CD4-positive, alpha-beta T cell (primary cell): ENCODE measurements around the gene OGDHL. TPM values are rescaled to one million over a fixed set of nuclear protein-coding genes. Genes with fewer than 3 reads are reported as not detected.

Source experiments
- ATAC-seq: fragments of 200-7000 bp; cut with Tn5 transposase; one replicate; pipeline ENCODE4 v1.10.0; 2022; ENCODE audit warnings: mild to moderate bottlenecking; ENCODE audit not compliant: poor library complexity
- CTCF ChIA-PET: fragments of 350-600 bp; sonication (Branson Sonifier 250); formaldehyde crosslinking; loops from one replicate; lab custom pipeline; 2021; ENCODE audit warnings: antibody characterized with exemption, inconsistent platforms; lab: Charles Lee
- POLR2A ChIA-PET: fragments of 350-600 bp; sonication (Branson Sonifier 250); formaldehyde crosslinking; loops from one replicate; lab custom pipeline; 2021; ENCODE audit warnings: antibody characterized with exemption, inconsistent platforms; lab: Charles Lee
- DNase-seq, 14 experiments: peaks; one replicate each; pipeline ENCODE4 v3.0.0-alpha.2; 2013 to 2020; ENCODE audit warnings: mixed read lengths in 2 of 14
- H3K27ac ChIP-seq, 2 donors: one replicate each; pipeline versions ENCODE4 v1.5.1 to v1.7.0; 2013; ENCODE audit warnings: low read length in 2 of 2, low read depth in 1 of 2, mild to moderate bottlenecking in 1 of 2
- H3K27me3 ChIP-seq, 2 experiments: 1 replicate in 1 of 2; 2 replicates in 1 of 2; pipeline versions ENCODE4 v1.6.1 to v1.7.0; 2013; ENCODE audit warnings: low read length in 2 of 2, control low read depth in 1 of 2, mild to moderate bottlenecking in 1 of 2, moderate library complexity in 1 of 2; ENCODE audit not compliant: insufficient read depth in 2 of 2, control insufficient read depth in 1 of 2
- H3K36me3 ChIP-seq: one replicate; pipeline ENCODE4 v1.6.1; 2013; ENCODE audit warnings: low read length, control low read depth; ENCODE audit not compliant: insufficient read depth
- H3K4me1 ChIP-seq: one replicate; pipeline ENCODE4 v1.6.1; 2013; ENCODE audit warnings: low read length, control low read depth; ENCODE audit not compliant: insufficient read depth
- H3K4me3 ChIP-seq: one replicate; pipeline ENCODE4 v1.5.1; 2013; ENCODE audit warnings: mild to moderate bottlenecking, low read length, moderate library complexity
- H3K9me3 ChIP-seq, 2 experiments: 1 replicate in 1 of 2; 2 replicates in 1 of 2; pipeline versions ENCODE4 v1.6.1 to v1.7.0; 2013; ENCODE audit warnings: low read length in 2 of 2, mild to moderate bottlenecking in 2 of 2, control low read depth in 1 of 2, moderate library complexity in 1 of 2; ENCODE audit not compliant: control insufficient read depth in 1 of 2, insufficient read depth in 1 of 2
- H3K27ac Mint-ChIP-seq: one replicate; pipeline ENCODE4 v1.8.0; 2020; ENCODE audit warnings: mixed read lengths
- H3K27me3 Mint-ChIP-seq: one replicate; pipeline ENCODE4 v1.8.0; 2021; ENCODE audit warnings: mixed read lengths
- H3K36me3 Mint-ChIP-seq: one replicate; pipeline ENCODE4 v1.8.0; 2021; ENCODE audit warnings: low read depth, mixed read lengths
- H3K4me1 Mint-ChIP-seq: one replicate; pipeline ENCODE4 v1.8.0; 2021; ENCODE audit warnings: low read depth, mixed read lengths
- H3K4me3 Mint-ChIP-seq: one replicate; pipeline ENCODE4 v1.8.0; 2020; ENCODE audit warnings: mild to moderate bottlenecking, mixed read lengths
- H3K9me3 Mint-ChIP-seq: one replicate; pipeline ENCODE4 v1.8.0; 2020; ENCODE audit warnings: mixed read lengths
- CTCF ChIP-seq: fragments of 200-600 bp; IDR thresholded peaks from one replicate; pipeline ENCODE4 v1.8.0; 2022; ENCODE audit warnings: antibody characterized with exemption, mild to moderate bottlenecking
- intact Hi-C, 2 experiments: fragments of 100-400 bp; cut with DNase I in 1 of 2; cut with micrococcal nuclease in 1 of 2; formaldehyde crosslinking; loops; one replicate each; pipeline versions ENCODE4 v1.15.1 to v1.9.0; 2023 to 2025; cut with DNase I, micrococcal nuclease
- total RNA-seq, 174 experiments: library from RNA in 2 of 174; stranded (reverse) in 2 of 174; gene quantifications; one replicate each; pipeline ENCODE4 v1.2.3 and lab custom pipeline; 2021 to 2026

The OGDHL gene
- total RNA-seq, 2 experiments from 2014 or later: not detected

DNA sequence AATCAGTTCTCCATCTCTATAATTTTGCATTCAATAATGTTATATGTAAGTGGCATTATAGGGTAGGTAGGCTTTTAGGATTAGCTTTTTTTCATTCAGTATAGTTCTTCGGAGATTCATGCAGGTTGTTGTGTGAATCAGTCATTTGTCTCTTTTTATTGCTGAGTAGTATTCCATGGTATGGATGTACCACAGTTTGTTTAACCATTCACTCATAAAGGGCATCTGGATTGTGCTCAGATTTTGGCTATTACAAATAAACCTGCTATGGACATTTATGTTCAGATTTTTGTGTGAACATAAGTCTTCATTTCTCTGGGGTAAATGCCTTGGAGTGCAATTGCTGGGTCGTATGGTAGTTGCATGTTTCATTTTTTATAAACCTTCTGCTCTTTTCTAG is 4.4 kb upstream of the OGDHL start:
- H3K4me3 Mint-ChIP-seq: no peak overlapping the region
- TF ChIP-seq CTCF: no peak
- Histone ChIP-seq H3K9me3 (peaks cover 6 to 29% of the 10 kb centered on the region in 2 experiments), H3K27me3 (peaks cover 34 to 39% of the 10 kb centered on the region in 2 experiments), H3K27ac (no peak overlapping the region), H3K4me1 (peaks cover 5% of the 10 kb centered on the region), H3K4me3 (no peak overlapping the region), H3K36me3 (no peaks in the 10 kb centered on the region)
- ChIA-PET CTCF (no interaction called here), POLR2A (no interaction called here)
- H3K27ac Mint-ChIP-seq: no peak overlapping the region
- DNase-seq: no peak
- H3K27me3 Mint-ChIP-seq: peaks cover 66% of the 10 kb centered on the region
- no peaks in the 10 kb centered on the region for H3K4me1 Mint-ChIP-seq
- H3K9me3 Mint-ChIP-seq: peaks cover 3% of the 10 kb centered on the region
- H3K36me3 Mint-ChIP-seq: no peaks in the 10 kb centered on the region
- intact Hi-C loops: no loop called here
- ATAC-seq: no peak

DNA sequence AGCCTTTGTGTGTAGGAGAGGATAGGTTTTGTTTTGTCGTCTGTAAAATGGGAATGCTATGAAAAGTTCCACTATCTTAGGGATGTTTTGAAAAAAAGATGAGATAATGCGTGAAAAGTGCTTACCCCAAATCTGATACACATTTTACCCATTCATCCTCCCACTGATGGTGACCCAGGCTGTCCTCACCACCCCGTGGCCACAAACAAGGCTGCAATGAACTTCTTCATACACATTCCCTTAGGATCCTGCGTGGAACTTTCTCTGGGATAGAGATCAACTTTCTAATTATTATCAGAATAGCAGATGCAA is 399 bp upstream of the OGDHL start:
- H3K4me3 Mint-ChIP-seq: peak overlapping the region; percentile 26
- no peaks in the 10 kb centered on the region for H3K36me3 Mint-ChIP-seq
- no peak overlapping the region for H3K4me3 ChIP-seq
- intact Hi-C loops: no loop called here
- ChIA-PET POLR2A (no interaction called here), CTCF (no interaction called here)
- H3K36me3 ChIP-seq: no peaks in the 10 kb centered on the region
- H3K27me3 ChIP-seq: peaks cover 36 to 46% of the 10 kb centered on the region in 2 experiments
- DNase-seq (no peak), ATAC-seq (no peak)
- peaks cover 3% of the 10 kb centered on the region for H3K9me3 Mint-ChIP-seq
- no peak overlapping the region for H3K27ac ChIP-seq
- peaks cover 69% of the 10 kb centered on the region for H3K27me3 Mint-ChIP-seq
- H3K27ac Mint-ChIP-seq: no peak overlapping the region
- peaks cover 9% of the 10 kb centered on the region for H3K4me1 ChIP-seq
- no peaks in the 10 kb centered on the region for H3K4me1 Mint-ChIP-seq
- peaks cover 6 to 23% of the 10 kb centered on the region in 2 experiments for H3K9me3 ChIP-seq
- no peak for TF ChIP-seq CTCF

DNA sequence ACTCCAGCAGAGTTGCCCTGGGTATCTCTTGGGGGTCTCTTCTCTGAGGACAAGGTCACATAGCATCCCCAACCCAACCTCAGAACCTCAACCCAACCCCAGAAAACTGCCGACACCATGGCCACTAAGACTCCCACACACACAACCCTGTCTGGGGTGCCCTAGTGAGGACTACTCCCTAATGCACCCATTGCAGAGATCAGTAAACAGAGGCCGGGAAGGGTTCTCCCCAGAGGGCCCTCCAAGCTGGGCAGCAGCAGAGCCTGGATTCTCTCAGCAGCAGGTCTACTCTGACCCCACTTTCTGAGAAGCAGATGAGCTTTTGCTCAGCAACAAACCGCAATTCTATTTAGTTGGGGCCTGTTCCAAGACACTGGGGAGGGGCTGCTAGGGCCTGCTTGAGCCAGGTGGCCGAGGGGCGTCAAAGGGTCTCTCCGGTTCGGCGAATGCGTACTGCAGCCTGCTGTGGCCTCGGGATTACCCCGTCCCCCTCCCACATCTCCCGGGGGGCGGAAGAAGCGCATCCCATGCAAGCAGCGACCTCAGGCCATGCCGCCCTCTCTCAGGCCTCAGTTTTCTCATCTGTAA is 828 bp downstream of the OGDHL start:
- POLR2A ChIA-PET: no interaction called here
- Histone ChIP-seq H3K27me3 (peaks cover 36 to 41% of the 10 kb centered on the region in 2 experiments), H3K4me3 (no peak overlapping the region), H3K36me3 (no peaks in the 10 kb centered on the region), H3K9me3 (peaks cover 0 to 28% of the 10 kb centered on the region in 2 experiments), H3K4me1 (peaks cover 9% of the 10 kb centered on the region), H3K27ac (no peak overlapping the region)
- Mint-ChIP-seq H3K4me1 (no peaks in the 10 kb centered on the region), H3K36me3 (no peaks in the 10 kb centered on the region), H3K27me3 (peaks cover 60% of the 10 kb centered on the region), H3K9me3 (peaks cover 2% of the 10 kb centered on the region), H3K27ac (no peak overlapping the region), H3K4me3 (no peak overlapping the region)
- no peak for TF ChIP-seq CTCF
- ATAC-seq (no peak), DNase-seq (peak in 1 of 14 experiments; percentile 27)
- intact Hi-C loops: no loop called here
- CTCF ChIA-PET: no interaction called here
